K562 (cell line): ENCODE data around the gene VIPR2. TPM values are rescaled to one million over a fixed set of nuclear protein-coding genes. Genes with fewer than 3 reads are reported as not detected.
"Not testable (repeated sequence)": the region's sequence is repeated elsewhere in the genome, so short reads cannot be mapped to it uniquely, and the experiment has no call there.

Experiments
- ATAC-seq: fragments of 200-7000 bp; cut with Tn5 transposase; 3 replicates; pipeline ENCODE4 v1.9.1; 2020; ENCODE audit warnings: moderate library complexity
- BruUV-seq: library from RNA; stranded (reverse); fragments of 400-500 nt; replicated peaks from 2 replicates; lab custom pipeline; 2021; lab: Mats Ljungman, UMichigan
- CTCF ChIA-PET: fragments of 300-600 bp; formaldehyde crosslinking; extraction: SDS; loops from one replicate; lab custom pipeline; 2021; ENCODE audit warnings: low intra/inter-chr PET ratio; lab: Yijun Ruan, JAX
- POLR2A ChIA-PET: fragments of 300-600, 350-650 bp; sonication (Branson Sonifier 250); formaldehyde crosslinking; extraction: SDS; loops from one replicate; lab custom pipeline; 2021; ENCODE audit warnings: antibody characterized with exemption, inconsistent platforms; lab: Yijun Ruan, JAX
- DNase-seq, 4 experiments: peaks; one replicate each; pipeline versions ENCODE4 v3.0.0 to v3.0.0-alpha.2; 2011 to 2018; ENCODE audit warnings: low spot score in 3 of 4, mixed read lengths in 3 of 4; ENCODE audit errors: extremely low read depth in 1 of 4
- FAIRE-seq: peaks from 2 replicates; lab custom pipeline; 2011; peaks lifted over from hg19 to GRCh38; lab: Jason Lieb, UNC
- H2AFZ ChIP-seq: 2 replicates; pipeline ENCODE4 v1.6.0; 2011; ENCODE audit warnings: low read depth, low read length, control low read depth, inconsistent platforms
- H3K27ac ChIP-seq: fragments of 200-600 bp; 3 replicates; pipeline ENCODE4 v1.8.0; 2011; ENCODE audit warnings: low read depth, mild to moderate bottlenecking, control low read depth, inconsistent platforms, low read length, moderate library complexity, mixed read lengths; ENCODE audit errors: extremely low read depth
- H3K27me3 ChIP-seq, 2 experiments: fragments of 300-600 bp in 1 of 2; 2 replicates in 1 of 2; 3 replicates in 1 of 2; pipeline versions ENCODE4 v1.6.0 to v1.8.0; 2011; ENCODE audit warnings: inconsistent platforms in 2 of 2, low read length in 2 of 2, mild to moderate bottlenecking in 1 of 2, mixed read lengths in 1 of 2, moderate library complexity in 1 of 2; ENCODE audit not compliant: control insufficient read depth in 2 of 2, insufficient read depth in 2 of 2
- H3K36me3 ChIP-seq: fragments of 300-600 bp; 3 replicates; pipeline ENCODE4 v1.8.0; 2011; ENCODE audit warnings: mild to moderate bottlenecking, low read length, inconsistent platforms; ENCODE audit not compliant: control insufficient read depth, insufficient read depth
- H3K4me1 ChIP-seq, 2 experiments: fragments of 200-600 bp in 1 of 2; replicated peaks in 1 of 2; 2 replicates in 1 of 2; 3 replicates in 1 of 2; pipeline versions ENCODE4 v1.5.1 to v1.8.0; 2011; ENCODE audit warnings: inconsistent platforms in 2 of 2, low read length in 2 of 2, mild to moderate bottlenecking in 1 of 2, mixed read lengths in 1 of 2, moderate library complexity in 1 of 2; ENCODE audit not compliant: control insufficient read depth in 2 of 2, insufficient read depth in 2 of 2
- H3K4me2 ChIP-seq: 2 replicates; pipeline ENCODE4 v1.6.1; 2011; ENCODE audit warnings: low read length, control low read depth, inconsistent platforms, mixed read lengths; ENCODE audit not compliant: insufficient read depth
- H3K4me3 ChIP-seq: fragments of 200-600 bp; sonication (generic), shearing (Covaris generic); 2 replicates; pipeline ENCODE4 v1.5.1; 2016; ENCODE audit warnings: control low read depth, inconsistent platforms
- H3K79me2 ChIP-seq: fragments of 200-600 bp; 3 replicates; pipeline ENCODE4 v1.8.0; 2011; ENCODE audit warnings: low read length, inconsistent platforms; ENCODE audit not compliant: control insufficient read depth, insufficient read depth
- H3K9ac ChIP-seq, 2 experiments: 2 replicates each; pipeline versions ENCODE4 v1.6.0 to v1.6.1; 2011; ENCODE audit warnings: low read depth in 2 of 2, low read length in 2 of 2, control low read depth in 1 of 2, inconsistent platforms in 1 of 2, mild to moderate bottlenecking in 1 of 2, mixed read lengths in 1 of 2; ENCODE audit not compliant: insufficient read depth in 1 of 2
- H3K9me1 ChIP-seq: one replicate; pipeline ENCODE4 v1.6.0; 2011; ENCODE audit warnings: inconsistent platforms, mild to moderate bottlenecking, low read length, moderate library complexity; ENCODE audit not compliant: control insufficient read depth, insufficient read depth
- H3K9me3 ChIP-seq: replicated peaks from 2 replicates; pipeline ENCODE4 v1.5.1; 2011; ENCODE audit warnings: low read depth, low read length, inconsistent platforms; ENCODE audit not compliant: control insufficient read depth, insufficient read depth
- H4K20me1 ChIP-seq: replicated peaks from 2 replicates; pipeline ENCODE4 v1.6.1; 2011; ENCODE audit warnings: low read length, inconsistent platforms, mixed read lengths; ENCODE audit not compliant: control insufficient read depth, insufficient read depth
- E2F6 ChIP-seq, 2 experiments: IDR thresholded peaks; 2 replicates each; pipeline ENCODE4 v1.6.1; 2011; ENCODE audit warnings: borderline replicate concordance in 1 of 2, control low read depth in 1 of 2, low read depth in 1 of 2, low read length in 1 of 2, mild to moderate bottlenecking in 1 of 2, mixed read lengths in 1 of 2, moderate library complexity in 1 of 2; ENCODE audit not compliant: insufficient read depth in 1 of 2, insufficient read length in 1 of 2, poor library complexity in 1 of 2, severe bottlenecking in 1 of 2; ENCODE audit errors: extremely low read depth in 1 of 2
- ZNF282 ChIP-seq: sonication (generic); formaldehyde crosslinking; IDR thresholded peaks from 2 replicates; pipeline ENCODE4 v1.8.1; 2023; ENCODE audit warnings: missing genetic modification reagents
- WGBS: fragments of 100-300 bp; shearing (Covaris generic); methylation state at CpG from one replicate; pipeline ENCODE4 v1.1.6; 2016; ENCODE audit warnings: low coverage, mixed read lengths; ENCODE audit not compliant: insufficient coverage; ENCODE audit errors: missing lambda C conversion rate; 5-methylcytosine and 5-hydroxymethylcytosine counted together
- in situ Hi-C: fragments of 300-500 bp; cut with MboI; formaldehyde crosslinking; loops from 4 replicates; pipeline ENCODE4 v1.15.0; 2018; ENCODE audit warnings: inconsistent platforms, mixed read lengths
- intact Hi-C: fragments of 100-400 bp; cut with micrococcal nuclease; formaldehyde crosslinking; loops from 2 replicates; pipeline ENCODE4 v1.14.2; 2022
- polyA plus RNA-seq, 8 experiments: library from polyadenylated mRNA; depleted of rRNA in 4 of 8; stranded (reverse) in 5 of 8; unstranded in 3 of 8; fragments of >200 nt; fragmentation: Nextera tagmentation in 2 of 8; fragmentation: Illumina TruSeq in 1 of 8; extraction: Ambion mirVana in 2 of 8; extraction: Trizol in 1 of 8; gene quantifications; 2 replicates each; pipeline versions ENCODE4 v1.2.1 to v1.2.3, GENCODE V29; 2011 to 2014; ENCODE audit warnings: inconsistent platforms in 1 of 8, missing spikeins in 1 of 8
- total RNA-seq, 7 experiments: library from RNA; depleted of rRNA in 6 of 7; stranded (reverse); fragments of >200 nt in 6 of 7; fragmentation: Illumina TruSeq in 2 of 7; extraction: Trizol in 2 of 7; gene quantifications; 2 replicates each; pipeline versions ENCODE4 v1.2.1 to v1.2.3, GENCODE V29; 2011 to 2021; ENCODE audit warnings: low replicate concordance in 1 of 7

The VIPR2 gene
- total and polyA plus RNA-seq, 9 of the 15 experiments (the other 6 are each of a cell fraction or from before 2014, with no cell fraction given): 0.04 TPM; not detected in 8

- ATAC-seq (peak; percentile 56), DNase-seq (peak in 2 of 4 experiments; percentile 53 to 61)
- no peaks in the 10 kb centered on the region for H3K36me3 ChIP-seq
- peaks cover 35 to 73% of the 10 kb centered on the region in 2 experiments for H3K27me3 ChIP-seq
- in situ Hi-C loops: no loop called here
- H3K27ac ChIP-seq: no peak overlapping the region
- no peaks in the 10 kb centered on the region for H4K20me1 ChIP-seq
- peak overlapping the region in 1 of 2 experiments; percentile 55; a peak in 2 of 4 replicates for H3K9ac ChIP-seq
- H3K4me3 ChIP-seq: no peak overlapping the region
- ChIA-PET POLR2A (interaction anchor here (1.0 to 1.1 kb wide), 2 partner anchors 9 to 15 kb away, joined by 3 read pairs; no protein-coding TSS in a partner anchor), CTCF (no interaction called here)
- H3K4me1 ChIP-seq: peaks cover 0 to 30% of the 10 kb centered on the region in 2 experiments; a peak in 2 of 5 replicates
- WGBS: 17% methylated on average over 21 of the region's 21 CpGs
- peak overlapping the region; percentile 5; the same call in 1 of the 2 replicates for H2AFZ ChIP-seq
- no TSS peak for BruUV-seq
- no peak overlapping the region for H3K4me2 ChIP-seq
- peak in 1 of 2 experiments; percentile 6 for TF ChIP-seq E2F6 (IDR thresholded peaks at IDR 0.05; ENCODE audit: borderline replicate concordance in 1 of 2, extremely low read depth in 1 of 2, insufficient read depth in 1 of 2, insufficient read length in 1 of 2, low read depth in 1 of 2, low read length in 1 of 2, poor library complexity in 1 of 2, severe bottlenecking in 1 of 2)
- TF ChIP-seq ZNF282 (CRISPR knock-in tag): no peak
- TF ChIP-seq, all 486 proteins: peak for 1
- no peak for FAIRE-seq
- H3K9me1 ChIP-seq: no peaks in the 10 kb centered on the region
- H3K79me2 ChIP-seq: no peaks in the 10 kb centered on the region
- intact Hi-C loops: no loop called here
- peaks cover 4% of the 10 kb centered on the region for H3K9me3 ChIP-seq
Measured at GRCh38 chr7:158999496-158999895, 145.2 kb downstream of the VIPR2 start.

- H3K9me1 ChIP-seq, in situ Hi-C loops, H3K9ac ChIP-seq, H3K4me3 ChIP-seq, ATAC-seq, CTCF ChIA-PET, H3K79me2 ChIP-seq, BruUV-seq, H3K4me2 ChIP-seq, H2AFZ ChIP-seq, POLR2A ChIA-PET, intact Hi-C loops, DNase-seq, H3K9me3 ChIP-seq, H3K27ac ChIP-seq, FAIRE-seq, H3K36me3 ChIP-seq, H4K20me1 ChIP-seq: not testable (repeated sequence)
- Histone ChIP-seq H3K4me1 (peaks cover 0 to 30% of the 10 kb centered on the region in 2 experiments; a peak in 2 of 5 replicates), H3K27me3 (peaks cover 47 to 79% of the 10 kb centered on the region in 2 experiments)
- no CpG with 5 or more reads among the region's 9 CpGs for WGBS
Measured at GRCh38 chr7:158998261-158998660, 146.4 kb downstream of the VIPR2 start.
